SK-N-SH treated with all-trans-retinoic acid at 6 μM for 48 hours (cell line): ENCODE results near the gene NPY5R.
A peak's percentile ranks its signal among the peaks of the same experiment; 100 is the strongest.

ENCODE experiments used
- ATAC-seq: fragments of 200-7000 bp; cut with Tn5 transposase; 3 replicates; pipeline ENCODE4 v1.9.1; 2020; ENCODE audit warnings: mild to moderate bottlenecking, moderate library complexity
- ARNTL ChIP-seq: fragments of 450-650 bp; formaldehyde crosslinking; IDR thresholded peaks from 2 replicates; pipeline ENCODE4 v1.5.0; 2020; ENCODE audit warnings: low read depth, mild to moderate bottlenecking, moderate library complexity, borderline replicate concordance
- BACH2 ChIP-seq: fragments of 250-450 bp; sonication (Bioruptor Pico); IDR thresholded peaks from 2 replicates; pipeline ENCODE4 v1.9.0; 2021; ENCODE audit warnings: mild to moderate bottlenecking, borderline replicate concordance
- CSDC2 ChIP-seq: fragments of 250-450 bp; sonication (Bioruptor Pico); IDR thresholded peaks from 2 replicates; pipeline ENCODE4 v1.5.0; 2020; ENCODE audit warnings: mild to moderate bottlenecking, moderate library complexity
- ESRRG ChIP-seq: fragments of 250-450 bp; sonication (Bioruptor Pico); IDR thresholded peaks from 2 replicates; pipeline ENCODE4 v1.6.1; 2021; ENCODE audit warnings: mild to moderate bottlenecking
- GLIS3 ChIP-seq: fragments of 250-450 bp; sonication (Bioruptor Pico); IDR thresholded peaks from 2 replicates; pipeline ENCODE4 v1.5.0; 2020; ENCODE audit warnings: mild to moderate bottlenecking, moderate library complexity
- ISL1 ChIP-seq: fragments of 250-450 bp; sonication (Bioruptor Pico); IDR thresholded peaks from 2 replicates; pipeline ENCODE4 v2.1.2; 2022; ENCODE audit warnings: mild to moderate bottlenecking, moderate library complexity
- OSR1 ChIP-seq: fragments of 250-450 bp; sonication (Bioruptor Pico); IDR thresholded peaks from 2 replicates; pipeline ENCODE4 v1.8.0; 2022; ENCODE audit warnings: moderate library complexity, mild to moderate bottlenecking, inconsistent platforms
- PPARA ChIP-seq: fragments of 250-450 bp; sonication (Bioruptor Pico); IDR thresholded peaks from 2 replicates; pipeline ENCODE4 v1.5.0; 2020; ENCODE audit warnings: mild to moderate bottlenecking, borderline replicate concordance
- RARB ChIP-seq: fragments of 250-450 bp; sonication (Bioruptor Pico); IDR thresholded peaks from 2 replicates; pipeline ENCODE4 v1.8.0; 2021; ENCODE audit warnings: mild to moderate bottlenecking, moderate library complexity
- SNAI2 ChIP-seq: fragments of 250-450 bp; sonication (Bioruptor Pico); IDR thresholded peaks from 2 replicates; pipeline ENCODE4 v1.5.0; 2020; ENCODE audit warnings: mild to moderate bottlenecking, moderate library complexity
- TCF4 ChIP-seq: fragments of 250-450 bp; sonication (Bioruptor Pico); IDR thresholded peaks from 2 replicates; pipeline ENCODE4 v1.8.0; 2021; ENCODE audit warnings: mild to moderate bottlenecking, moderate library complexity, borderline replicate concordance
- ZC3H10 ChIP-seq: fragments of 250-450 bp; sonication (Bioruptor Pico); IDR thresholded peaks from 2 replicates; pipeline ENCODE4 v1.5.1; 2021; ENCODE audit warnings: mild to moderate bottlenecking, moderate library complexity
- ZFP3 ChIP-seq: fragments of 250-450 bp; sonication (Bioruptor Pico); IDR thresholded peaks from 2 replicates; pipeline ENCODE4 v1.5.0; 2020; ENCODE audit warnings: mild to moderate bottlenecking, moderate library complexity
- ZFP30 ChIP-seq: fragments of 450-650 bp; formaldehyde crosslinking; IDR thresholded peaks from 2 replicates; pipeline ENCODE4 v1.5.0; 2022; ENCODE audit warnings: mild to moderate bottlenecking, moderate library complexity
- ZNF70 ChIP-seq: fragments of 450-650 bp; formaldehyde crosslinking; IDR thresholded peaks from 2 replicates; pipeline ENCODE4 v1.5.0; 2020; ENCODE audit warnings: mild to moderate bottlenecking, moderate library complexity
- ZNF8 ChIP-seq: fragments of 450-650 bp; formaldehyde crosslinking; IDR thresholded peaks from 2 replicates; pipeline ENCODE4 v1.5.0; 2020; ENCODE audit warnings: mild to moderate bottlenecking, moderate library complexity
- TF ChIP-seq, protein P1 (sequence below): fragments of 250-450 bp; sonication (Bioruptor Pico); IDR thresholded peaks from 2 replicates; pipeline ENCODE4 v1.5.1; 2020; ENCODE audit warnings: low read depth, mild to moderate bottlenecking, moderate library complexity
- TF ChIP-seq, protein P2 (sequence below): fragments of 250-450 bp; sonication (Bioruptor Pico); IDR thresholded peaks from 2 replicates; pipeline ENCODE4 v1.5.1; 2021; ENCODE audit warnings: mild to moderate bottlenecking, moderate library complexity
- TF ChIP-seq, protein P3 (sequence below): fragments of 250-450 bp; sonication (Bioruptor Pico); IDR thresholded peaks from 2 replicates; pipeline ENCODE4 v1.8.0; 2021; ENCODE audit warnings: low read depth, mild to moderate bottlenecking, moderate library complexity, borderline replicate concordance
- TF ChIP-seq, protein P4 (sequence below): fragments of 250-450 bp; sonication (Bioruptor Pico); IDR thresholded peaks from 2 replicates; pipeline ENCODE4 v1.8.0; 2020; ENCODE audit warnings: mild to moderate bottlenecking, moderate library complexity, borderline replicate concordance
- TF ChIP-seq, protein P5 (sequence below): fragments of 250-450 bp; sonication (Bioruptor Pico); IDR thresholded peaks from 2 replicates; pipeline ENCODE4 v1.5.0; 2020; ENCODE audit warnings: mild to moderate bottlenecking, moderate library complexity

The NPY5R gene

DNA sequence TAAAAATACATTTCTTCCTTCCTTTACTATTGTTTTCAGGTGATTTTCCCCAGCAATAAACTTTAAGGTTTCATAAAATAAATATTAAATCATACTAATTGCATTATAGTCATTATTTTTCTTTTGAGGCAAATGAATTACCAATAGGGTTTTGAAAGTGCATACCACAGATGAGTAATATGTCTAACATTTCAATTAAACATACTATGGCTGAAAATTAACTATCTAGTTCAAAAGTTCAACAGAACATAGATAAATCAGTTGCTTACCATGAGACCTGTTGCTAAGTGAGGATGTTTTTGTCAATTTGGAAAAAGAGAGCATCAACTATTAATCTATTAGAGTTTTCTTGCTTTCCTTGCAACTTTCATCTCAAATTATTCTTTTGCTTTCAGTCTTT is 35.0 kb downstream of the NPY5R start:
- TF ChIP-seq ISL1 (peak; percentile 84), ZFP3 (CRISPR knock-in tag) (no peak)
- ATAC-seq: no peak

DNA sequence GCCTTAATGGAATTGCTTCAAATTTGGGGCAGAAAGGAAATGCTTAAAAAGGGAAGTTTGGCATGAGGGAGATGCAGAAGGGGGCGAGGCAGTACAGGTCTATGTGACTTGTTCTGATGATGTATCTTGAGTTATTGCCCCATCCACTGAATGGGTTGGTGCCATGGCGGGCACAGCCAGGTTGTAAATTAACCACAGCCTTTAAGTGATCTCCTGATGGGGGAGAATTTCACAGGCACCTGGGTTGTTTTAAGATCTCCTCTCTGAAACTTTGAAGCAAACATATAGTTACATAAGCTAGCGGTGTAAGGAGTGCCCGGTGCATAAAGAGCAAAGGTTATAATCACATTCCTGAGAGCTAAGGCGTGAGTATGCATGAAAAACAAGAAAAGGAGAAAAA is 37.0 kb downstream of the NPY5R start:
- ATAC-seq: no peak
- TF ChIP-seq TCF4 (CRISPR knock-in tag): no peak
- no peak for TF ChIP-seq ARNTL

DNA sequence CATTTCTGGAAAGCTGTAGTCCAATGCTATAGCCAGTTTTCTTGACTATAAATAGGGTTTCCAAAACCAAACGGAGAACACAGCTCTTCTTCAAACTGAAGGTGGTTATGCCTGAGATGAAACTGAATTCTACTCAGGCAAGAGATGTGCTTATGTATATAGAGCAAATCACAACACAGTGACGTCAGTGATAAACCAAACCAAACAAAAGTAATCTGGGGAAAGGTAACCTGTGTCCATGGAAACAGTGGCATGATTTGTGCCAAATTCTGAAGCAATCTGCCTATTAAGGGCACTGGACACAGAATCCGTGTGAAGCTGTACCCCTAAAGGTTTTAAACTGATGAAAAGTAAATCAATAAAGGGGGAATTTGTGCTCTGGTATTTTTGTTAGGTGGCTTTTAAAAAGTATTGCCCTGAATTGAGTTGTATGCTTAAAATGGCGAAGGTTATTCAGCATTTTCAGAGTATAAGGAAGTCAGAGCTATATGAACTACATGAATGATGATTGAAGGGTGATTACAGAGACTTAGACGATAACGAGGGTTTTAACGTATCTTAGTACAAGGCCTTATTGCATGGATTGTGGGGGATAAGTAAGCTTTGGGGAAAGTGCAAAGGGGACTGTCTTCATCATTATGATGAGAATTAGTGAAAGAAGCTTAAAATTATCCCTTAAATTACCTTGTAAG is 38.6 kb downstream of the NPY5R start:
- no peak for ATAC-seq

DNA sequence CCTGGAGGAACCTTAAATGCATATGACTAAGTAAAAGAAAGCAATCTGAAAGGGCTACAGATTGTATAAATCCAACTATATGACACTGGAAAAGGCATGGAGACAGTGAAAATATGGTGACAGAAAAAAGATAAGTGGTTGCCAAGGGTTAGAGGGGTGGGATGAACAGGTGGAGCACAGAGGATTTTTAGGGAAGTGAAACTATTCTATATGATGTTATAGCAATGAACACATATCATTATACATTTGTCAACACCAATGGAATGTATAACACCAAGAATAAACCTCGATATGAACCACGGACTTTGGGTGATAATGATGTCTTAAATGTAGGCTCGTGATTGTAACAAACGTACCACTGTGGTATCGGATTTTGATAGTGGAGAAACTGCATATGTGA is 40.7 kb downstream of the NPY5R start:
- ATAC-seq: no peak
- TF ChIP-seq OSR1 (CRISPR knock-in tag) (no peak), TCF4 (CRISPR knock-in tag) (no peak)

More for the DNA sequence above, 38.6 kb downstream of the NPY5R start:
- no peak for TF ChIP-seq RARB (CRISPR knock-in tag)
- TF ChIP-seq, protein P1, sequence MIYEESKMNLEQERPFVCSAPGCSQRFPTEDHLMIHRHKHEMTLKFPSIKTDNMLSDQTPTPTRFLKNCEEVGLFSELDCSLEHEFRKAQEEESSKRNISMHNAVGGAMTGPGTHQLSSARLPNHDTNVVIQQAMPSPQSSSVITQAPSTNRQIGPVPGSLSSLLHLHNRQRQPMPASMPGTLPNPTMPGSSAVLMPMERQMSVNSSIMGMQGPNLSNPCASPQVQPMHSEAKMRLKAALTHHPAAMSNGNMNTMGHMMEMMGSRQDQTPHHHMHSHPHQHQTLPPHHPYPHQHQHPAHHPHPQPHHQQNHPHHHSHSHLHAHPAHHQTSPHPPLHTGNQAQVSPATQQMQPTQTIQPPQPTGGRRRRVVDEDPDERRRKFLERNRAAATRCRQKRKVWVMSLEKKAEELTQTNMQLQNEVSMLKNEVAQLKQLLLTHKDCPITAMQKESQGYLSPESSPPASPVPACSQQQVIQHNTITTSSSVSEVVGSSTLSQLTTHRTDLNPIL (CRISPR knock-in tag): no peak
- no peak for TF ChIP-seq ZFP30 (CRISPR knock-in tag)
- TF ChIP-seq, protein P2, sequence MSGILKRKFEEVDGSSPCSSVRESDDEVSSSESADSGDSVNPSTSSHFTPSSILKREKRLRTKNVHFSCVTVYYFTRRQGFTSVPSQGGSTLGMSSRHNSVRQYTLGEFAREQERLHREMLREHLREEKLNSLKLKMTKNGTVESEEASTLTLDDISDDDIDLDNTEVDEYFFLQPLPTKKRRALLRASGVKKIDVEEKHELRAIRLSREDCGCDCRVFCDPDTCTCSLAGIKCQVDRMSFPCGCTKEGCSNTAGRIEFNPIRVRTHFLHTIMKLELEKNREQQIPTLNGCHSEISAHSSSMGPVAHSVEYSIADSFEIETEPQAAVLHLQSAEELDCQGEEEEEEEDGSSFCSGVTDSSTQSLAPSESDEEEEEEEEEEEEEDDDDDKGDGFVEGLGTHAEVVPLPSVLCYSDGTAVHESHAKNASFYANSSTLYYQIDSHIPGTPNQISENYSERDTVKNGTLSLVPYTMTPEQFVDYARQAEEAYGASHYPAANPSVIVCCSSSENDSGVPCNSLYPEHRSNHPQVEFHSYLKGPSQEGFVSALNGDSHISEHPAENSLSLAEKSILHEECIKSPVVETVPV (CRISPR knock-in tag): no peak
- TF ChIP-seq ZFP3 (CRISPR knock-in tag): no peak
- TF ChIP-seq ARNTL: no peak
- TF ChIP-seq SNAI2 (CRISPR knock-in tag): no peak
- no peak for TF ChIP-seq ZNF70 (CRISPR knock-in tag)
- TF ChIP-seq ISL1: no peak
- no peak for TF ChIP-seq ZNF8 (CRISPR knock-in tag)
- no peak for TF ChIP-seq BACH2 (CRISPR knock-in tag)
- TF ChIP-seq, protein P3, sequence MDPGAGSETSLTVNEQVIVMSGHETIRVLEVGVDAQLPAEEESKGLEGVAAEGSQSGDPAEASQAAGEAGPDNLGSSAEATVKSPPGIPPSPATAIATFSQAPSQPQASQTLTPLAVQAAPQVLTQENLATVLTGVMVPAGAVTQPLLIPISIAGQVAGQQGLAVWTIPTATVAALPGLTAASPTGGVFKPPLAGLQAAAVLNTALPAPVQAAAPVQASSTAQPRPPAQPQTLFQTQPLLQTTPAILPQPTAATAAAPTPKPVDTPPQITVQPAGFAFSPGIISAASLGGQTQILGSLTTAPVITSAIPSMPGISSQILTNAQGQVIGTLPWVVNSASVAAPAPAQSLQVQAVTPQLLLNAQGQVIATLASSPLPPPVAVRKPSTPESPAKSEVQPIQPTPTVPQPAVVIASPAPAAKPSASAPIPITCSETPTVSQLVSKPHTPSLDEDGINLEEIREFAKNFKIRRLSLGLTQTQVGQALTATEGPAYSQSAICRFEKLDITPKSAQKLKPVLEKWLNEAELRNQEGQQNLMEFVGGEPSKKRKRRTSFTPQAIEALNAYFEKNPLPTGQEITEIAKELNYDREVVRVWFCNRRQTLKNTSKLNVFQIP (CRISPR knock-in tag): no peak
- no peak for TF ChIP-seq PPARA (CRISPR knock-in tag)
- no peak for TF ChIP-seq TCF4 (CRISPR knock-in tag)
- TF ChIP-seq, protein P4, sequence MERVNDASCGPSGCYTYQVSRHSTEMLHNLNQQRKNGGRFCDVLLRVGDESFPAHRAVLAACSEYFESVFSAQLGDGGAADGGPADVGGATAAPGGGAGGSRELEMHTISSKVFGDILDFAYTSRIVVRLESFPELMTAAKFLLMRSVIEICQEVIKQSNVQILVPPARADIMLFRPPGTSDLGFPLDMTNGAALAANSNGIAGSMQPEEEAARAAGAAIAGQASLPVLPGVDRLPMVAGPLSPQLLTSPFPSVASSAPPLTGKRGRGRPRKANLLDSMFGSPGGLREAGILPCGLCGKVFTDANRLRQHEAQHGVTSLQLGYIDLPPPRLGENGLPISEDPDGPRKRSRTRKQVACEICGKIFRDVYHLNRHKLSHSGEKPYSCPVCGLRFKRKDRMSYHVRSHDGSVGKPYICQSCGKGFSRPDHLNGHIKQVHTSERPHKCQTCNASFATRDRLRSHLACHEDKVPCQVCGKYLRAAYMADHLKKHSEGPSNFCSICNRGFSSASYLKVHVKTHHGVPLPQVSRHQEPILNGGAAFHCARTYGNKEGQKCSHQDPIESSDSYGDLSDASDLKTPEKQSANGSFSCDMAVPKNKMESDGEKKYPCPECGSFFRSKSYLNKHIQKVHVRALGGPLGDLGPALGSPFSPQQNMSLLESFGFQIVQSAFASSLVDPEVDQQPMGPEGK (CRISPR knock-in tag): no peak
- TF ChIP-seq GLIS3 (CRISPR knock-in tag): no peak

DNA sequence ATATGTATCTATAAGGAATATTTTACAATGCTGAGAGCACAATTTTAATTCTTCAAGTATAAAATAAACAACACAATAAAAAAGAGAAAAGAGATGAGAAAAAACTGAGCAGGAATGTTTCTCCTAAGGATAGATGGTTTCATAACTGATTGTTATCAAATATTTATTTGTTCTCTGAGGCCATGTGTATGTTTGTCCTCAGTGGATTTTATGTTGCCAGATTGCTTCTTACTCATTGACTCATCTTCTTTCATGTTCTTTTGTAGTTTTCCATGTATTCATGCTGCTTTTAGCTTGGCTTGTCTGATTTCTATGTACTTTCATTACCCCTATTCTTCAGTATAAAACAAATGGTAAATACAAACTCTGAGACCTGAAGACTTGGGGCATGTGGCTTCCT is 41.2 kb downstream of the NPY5R start:
- no peak for ATAC-seq
- TF ChIP-seq ARNTL: no peak
- TF ChIP-seq ESRRG (CRISPR knock-in tag): no peak
- TF ChIP-seq ZNF8 (CRISPR knock-in tag): no peak
- TF ChIP-seq BACH2 (CRISPR knock-in tag): no peak
- no peak for TF ChIP-seq RARB (CRISPR knock-in tag)
- no peak for TF ChIP-seq ZC3H10 (CRISPR knock-in tag)

DNA sequence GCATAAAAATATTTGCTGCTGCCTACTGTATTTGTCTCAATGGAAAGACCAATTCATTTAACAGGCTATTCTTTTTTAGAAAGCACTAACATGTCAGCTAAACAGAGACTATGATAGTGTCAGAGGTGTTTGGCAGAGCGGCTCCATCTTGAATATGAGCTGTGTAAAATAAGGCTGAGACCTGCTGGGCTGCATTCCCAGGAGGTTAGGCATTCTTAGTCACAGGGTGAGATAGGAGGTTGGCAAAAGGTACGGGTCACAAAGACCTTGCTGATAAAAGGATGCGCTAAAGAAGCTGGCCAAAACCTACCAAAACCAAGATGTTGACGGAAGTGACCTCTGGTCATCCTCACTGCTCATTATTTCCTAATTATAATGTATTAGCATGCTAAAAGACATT is 41.8 kb downstream of the NPY5R start:
- ATAC-seq: no peak
- TF ChIP-seq, protein P2 (CRISPR knock-in tag): no peak
- TF ChIP-seq ZNF8 (CRISPR knock-in tag): no peak
- TF ChIP-seq, protein P5, sequence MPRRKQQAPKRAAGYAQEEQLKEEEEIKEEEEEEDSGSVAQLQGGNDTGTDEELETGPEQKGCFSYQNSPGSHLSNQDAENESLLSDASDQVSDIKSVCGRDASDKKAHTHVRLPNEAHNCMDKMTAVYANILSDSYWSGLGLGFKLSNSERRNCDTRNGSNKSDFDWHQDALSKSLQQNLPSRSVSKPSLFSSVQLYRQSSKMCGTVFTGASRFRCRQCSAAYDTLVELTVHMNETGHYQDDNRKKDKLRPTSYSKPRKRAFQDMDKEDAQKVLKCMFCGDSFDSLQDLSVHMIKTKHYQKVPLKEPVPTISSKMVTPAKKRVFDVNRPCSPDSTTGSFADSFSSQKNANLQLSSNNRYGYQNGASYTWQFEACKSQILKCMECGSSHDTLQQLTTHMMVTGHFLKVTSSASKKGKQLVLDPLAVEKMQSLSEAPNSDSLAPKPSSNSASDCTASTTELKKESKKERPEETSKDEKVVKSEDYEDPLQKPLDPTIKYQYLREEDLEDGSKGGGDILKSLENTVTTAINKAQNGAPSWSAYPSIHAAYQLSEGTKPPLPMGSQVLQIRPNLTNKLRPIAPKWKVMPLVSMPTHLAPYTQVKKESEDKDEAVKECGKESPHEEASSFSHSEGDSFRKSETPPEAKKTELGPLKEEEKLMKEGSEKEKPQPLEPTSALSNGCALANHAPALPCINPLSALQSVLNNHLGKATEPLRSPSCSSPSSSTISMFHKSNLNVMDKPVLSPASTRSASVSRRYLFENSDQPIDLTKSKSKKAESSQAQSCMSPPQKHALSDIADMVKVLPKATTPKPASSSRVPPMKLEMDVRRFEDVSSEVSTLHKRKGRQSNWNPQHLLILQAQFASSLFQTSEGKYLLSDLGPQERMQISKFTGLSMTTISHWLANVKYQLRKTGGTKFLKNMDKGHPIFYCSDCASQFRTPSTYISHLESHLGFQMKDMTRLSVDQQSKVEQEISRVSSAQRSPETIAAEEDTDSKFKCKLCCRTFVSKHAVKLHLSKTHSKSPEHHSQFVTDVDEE (CRISPR knock-in tag): no peak
- no peak for TF ChIP-seq OSR1 (CRISPR knock-in tag)
- TF ChIP-seq ZNF70 (CRISPR knock-in tag): no peak
- no peak for TF ChIP-seq TCF4 (CRISPR knock-in tag)
- TF ChIP-seq CSDC2 (CRISPR knock-in tag): no peak
- no peak for TF ChIP-seq ZC3H10 (CRISPR knock-in tag)
